Measurements from ENCODE around the gene CENPT. TPM values are rescaled to one million over a fixed set of nuclear protein-coding genes. Genes with fewer than 3 reads are reported as not detected.

CENPT gene
- total and polyA plus RNA-seq, 2 of the 13 experiments (the other 11 are each of a cell fraction or from before 2014, with no cell fraction given), result 40.9 to 43.3 TPM

DNA sequence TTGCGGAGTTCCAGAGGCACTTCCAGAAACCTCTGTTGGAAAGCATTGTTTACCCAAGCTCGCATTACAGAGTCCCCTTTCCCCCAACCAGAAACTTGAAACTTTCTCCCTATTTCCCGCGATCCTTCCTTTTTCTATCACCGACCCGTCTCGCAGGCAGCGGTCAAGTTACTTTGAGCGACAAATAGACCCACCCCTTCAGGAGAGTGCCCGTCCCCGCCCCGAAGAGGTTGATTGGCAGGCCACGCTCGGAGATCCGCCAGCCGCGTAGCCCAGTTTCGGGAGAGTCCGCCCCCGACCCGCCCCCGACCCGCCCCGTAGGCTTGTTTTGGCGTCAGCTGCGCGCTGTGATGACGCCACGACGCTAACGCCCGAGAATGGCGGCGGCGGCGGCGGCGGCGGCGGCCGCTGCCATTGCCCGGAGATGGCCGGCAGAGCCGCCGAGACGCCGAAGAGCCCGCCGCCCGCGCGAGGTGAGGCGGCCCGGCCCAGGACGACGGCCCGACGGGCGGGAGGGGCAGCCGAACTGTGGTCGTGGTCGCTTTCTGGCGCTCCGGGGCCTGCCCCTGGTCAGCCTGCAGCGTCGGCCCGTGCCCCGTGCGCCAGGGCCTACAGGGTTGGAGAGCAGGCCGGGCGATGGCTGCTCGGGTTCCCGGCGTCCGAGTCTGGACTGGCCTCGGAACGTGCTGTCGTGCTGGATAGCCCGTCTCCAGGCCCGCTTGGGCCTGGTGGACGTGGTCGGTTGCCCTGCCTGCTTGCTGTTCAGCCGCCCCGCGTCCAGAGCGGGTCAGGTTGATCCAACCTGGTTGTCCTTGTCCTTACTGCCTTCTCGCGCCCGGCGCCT, 45.6 kb upstream of the CENPT start, which contains the start of gene PSKH1 (continued):
- TF ChIP-seq, protein P1, sequence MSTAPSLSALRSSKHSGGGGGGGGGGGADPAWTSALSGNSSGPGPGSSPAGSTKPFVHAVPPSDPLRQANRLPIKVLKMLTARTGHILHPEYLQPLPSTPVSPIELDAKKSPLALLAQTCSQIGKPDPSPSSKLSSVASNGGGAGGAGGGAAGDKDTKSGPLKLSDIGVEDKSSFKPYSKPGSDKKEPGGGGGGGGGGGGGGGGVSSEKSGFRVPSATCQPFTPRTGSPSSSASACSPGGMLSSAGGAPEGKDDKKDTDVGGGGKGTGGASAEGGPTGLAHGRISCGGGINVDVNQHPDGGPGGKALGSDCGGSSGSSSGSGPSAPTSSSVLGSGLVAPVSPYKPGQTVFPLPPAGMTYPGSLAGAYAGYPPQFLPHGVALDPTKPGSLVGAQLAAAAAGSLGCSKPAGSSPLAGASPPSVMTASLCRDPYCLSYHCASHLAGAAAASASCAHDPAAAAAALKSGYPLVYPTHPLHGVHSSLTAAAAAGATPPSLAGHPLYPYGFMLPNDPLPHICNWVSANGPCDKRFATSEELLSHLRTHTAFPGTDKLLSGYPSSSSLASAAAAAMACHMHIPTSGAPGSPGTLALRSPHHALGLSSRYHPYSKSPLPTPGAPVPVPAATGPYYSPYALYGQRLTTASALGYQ (CRISPR knock-in tag; IDR thresholded peaks at IDR 0.05), result no peak; the same call in 1 of the 2 replicates
- peak; percentile 91 for TF ChIP-seq HNRNPLL (IDR thresholded peaks at IDR 0.05; ENCODE audit: low read depth, low read length, poor library complexity, severe bottlenecking)
- TF ChIP-seq JUND (CRISPR knock-in tag; IDR thresholded peaks at IDR 0.05), result no peak
- peak in 1 of 2 experiments; percentile 4; a peak in 1 of 4 replicates for TF ChIP-seq KLF16 (CRISPR knock-in tag; IDR thresholded peaks at IDR 0.05)
- TF ChIP-seq, protein P2, sequence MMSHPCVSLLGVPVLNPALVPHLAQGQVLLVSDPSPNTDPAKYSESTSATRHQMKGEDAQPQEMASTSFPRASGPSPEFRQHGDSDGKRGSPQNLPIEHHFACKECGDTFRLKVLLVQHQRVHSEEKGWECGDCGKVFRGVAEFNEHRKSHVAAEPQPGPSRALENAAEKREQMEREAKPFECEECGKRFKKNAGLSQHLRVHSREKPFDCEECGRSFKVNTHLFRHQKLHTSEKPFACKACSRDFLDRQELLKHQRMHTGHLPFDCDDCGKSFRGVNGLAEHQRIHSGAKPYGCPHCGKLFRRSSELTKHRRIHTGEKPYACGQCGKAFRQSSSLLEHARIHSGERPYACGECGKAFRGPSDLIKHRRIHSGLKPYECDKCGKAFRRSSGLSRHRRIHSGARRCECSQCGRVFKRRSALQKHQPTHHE (CRISPR knock-in tag; IDR thresholded peaks at IDR 0.05; ENCODE audit: borderline replicate concordance), result no peak; the same call in 1 of the 2 replicates
- TF ChIP-seq, protein P3, sequence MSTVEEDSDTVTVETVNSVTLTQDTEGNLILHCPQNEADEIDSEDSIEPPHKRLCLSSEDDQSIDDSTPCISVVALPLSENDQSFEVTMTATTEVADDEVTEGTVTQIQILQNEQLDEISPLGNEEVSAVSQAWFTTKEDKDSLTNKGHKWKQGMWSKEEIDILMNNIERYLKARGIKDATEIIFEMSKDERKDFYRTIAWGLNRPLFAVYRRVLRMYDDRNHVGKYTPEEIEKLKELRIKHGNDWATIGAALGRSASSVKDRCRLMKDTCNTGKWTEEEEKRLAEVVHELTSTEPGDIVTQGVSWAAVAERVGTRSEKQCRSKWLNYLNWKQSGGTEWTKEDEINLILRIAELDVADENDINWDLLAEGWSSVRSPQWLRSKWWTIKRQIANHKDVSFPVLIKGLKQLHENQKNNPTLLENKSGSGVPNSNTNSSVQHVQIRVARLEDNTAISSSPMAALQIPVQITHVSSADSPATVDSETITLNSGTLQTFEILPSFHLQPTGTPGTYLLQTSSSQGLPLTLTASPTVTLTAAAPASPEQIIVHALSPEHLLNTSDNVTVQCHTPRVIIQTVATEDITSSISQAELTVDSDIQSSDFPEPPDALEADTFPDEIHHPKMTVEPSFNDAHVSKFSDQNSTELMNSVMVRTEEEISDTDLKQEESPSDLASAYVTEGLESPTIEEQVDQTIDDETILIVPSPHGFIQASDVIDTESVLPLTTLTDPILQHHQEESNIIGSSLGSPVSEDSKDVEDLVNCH (CRISPR knock-in tag; IDR thresholded peaks at IDR 0.05), result 0 out of 2 replicates have a peak, but pooled peaks have one; percentile 69
- no peak for TF ChIP-seq KLF11 (CRISPR knock-in tag; IDR thresholded peaks at IDR 0.05)
- peak; percentile 92 for TF ChIP-seq HOXD1 (CRISPR knock-in tag; IDR thresholded peaks at IDR 0.05)
- TF ChIP-seq, protein P4, sequence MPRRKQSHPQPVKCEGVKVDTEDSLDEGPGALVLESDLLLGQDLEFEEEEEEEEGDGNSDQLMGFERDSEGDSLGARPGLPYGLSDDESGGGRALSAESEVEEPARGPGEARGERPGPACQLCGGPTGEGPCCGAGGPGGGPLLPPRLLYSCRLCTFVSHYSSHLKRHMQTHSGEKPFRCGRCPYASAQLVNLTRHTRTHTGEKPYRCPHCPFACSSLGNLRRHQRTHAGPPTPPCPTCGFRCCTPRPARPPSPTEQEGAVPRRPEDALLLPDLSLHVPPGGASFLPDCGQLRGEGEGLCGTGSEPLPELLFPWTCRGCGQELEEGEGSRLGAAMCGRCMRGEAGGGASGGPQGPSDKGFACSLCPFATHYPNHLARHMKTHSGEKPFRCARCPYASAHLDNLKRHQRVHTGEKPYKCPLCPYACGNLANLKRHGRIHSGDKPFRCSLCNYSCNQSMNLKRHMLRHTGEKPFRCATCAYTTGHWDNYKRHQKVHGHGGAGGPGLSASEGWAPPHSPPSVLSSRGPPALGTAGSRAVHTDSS (CRISPR knock-in tag; conservative IDR thresholded peaks at IDR 0.05), result no peak
- peak; percentile 65; the same call in 1 of the 2 replicates for TF ChIP-seq ZNF501 (CRISPR knock-in tag; IDR thresholded peaks at IDR 0.05)
- peak; percentile 78; the same call in 1 of the 2 replicates for TF ChIP-seq SRY (CRISPR knock-in tag; IDR thresholded peaks at IDR 0.05)
- TF ChIP-seq ZNF546 (CRISPR knock-in tag; conservative IDR thresholded peaks at IDR 0.05), result peak; percentile 90; the same call in 1 of the 2 replicates
- peak; percentile 88 for TF ChIP-seq ZSCAN20 (CRISPR knock-in tag; IDR thresholded peaks at IDR 0.05; ENCODE audit: borderline replicate concordance)
- TF ChIP-seq, protein P5, sequence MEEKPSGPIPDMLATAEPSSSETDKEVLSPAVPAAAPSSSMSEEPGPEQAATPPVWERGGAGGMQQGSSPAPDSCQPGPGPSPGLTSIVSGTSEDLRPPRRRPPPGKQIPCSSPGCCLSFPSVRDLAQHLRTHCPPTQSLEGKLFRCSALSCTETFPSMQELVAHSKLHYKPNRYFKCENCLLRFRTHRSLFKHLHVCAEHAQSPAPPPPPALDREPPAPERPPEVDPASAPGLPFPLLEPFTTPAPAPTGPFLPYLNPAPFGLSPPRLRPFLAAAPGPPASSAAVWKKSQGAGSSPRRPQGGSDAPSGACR (CRISPR knock-in tag; IDR thresholded peaks at IDR 0.05), result no peak
- TF ChIP-seq FIP1L1 (IDR thresholded peaks at IDR 0.05; ENCODE audit: borderline replicate concordance, insufficient read depth, low read depth, low read length), result no peak
- TF ChIP-seq TBP (CRISPR knock-in tag; IDR thresholded peaks at IDR 0.05), result no peak
- TF ChIP-seq NRL (CRISPR knock-in tag; IDR thresholded peaks at IDR 0.05; ENCODE audit: borderline replicate concordance), result peak; percentile 89
- TF ChIP-seq ZNF570 (CRISPR knock-in tag; IDR thresholded peaks at IDR 0.05; ENCODE audit: borderline replicate concordance), result no peak
- TF ChIP-seq PHF20 (CRISPR knock-in tag; IDR thresholded peaks at IDR 0.05), result peak; percentile 81
- TF ChIP-seq ZNF207 (IDR thresholded peaks at IDR 0.05; ENCODE audit: borderline replicate concordance), result no peak
- no peak for TF ChIP-seq TCF7 (IDR thresholded peaks at IDR 0.05; ENCODE audit: low read depth)
